Smooth muscle cell (in vitro differentiated cells): Measurements from ENCODE around the gene ZBTB7A. TPM values are rescaled to one million over a fixed set of nuclear protein-coding genes. Genes with fewer than 3 reads are reported as not detected.

Source experiments
- DNase-seq: peaks from one replicate; lab custom pipeline; 2025; ENCODE audit not compliant: unreplicated experiment; lab: John Stamatoyannopoulos, UW
- H2AFZ ChIP-seq: fragments of 200-600 bp; sonication (generic); 2 replicates; pipeline ENCODE4 v1.6.0; 2016; ENCODE audit warnings: antibody characterized with exemption, low read depth, mild to moderate bottlenecking
- H3F3A ChIP-seq: fragments of 200-600 bp; sonication (generic); 2 replicates; pipeline ENCODE4 v1.6.0; 2017; ENCODE audit warnings: antibody characterized with exemption, low read depth
- H3K27ac ChIP-seq: fragments of 200-600 bp; sonication (generic); 2 replicates; pipeline ENCODE4 v1.5.1; 2016; ENCODE audit warnings: low read depth, mild to moderate bottlenecking
- H3K27me3 ChIP-seq: fragments of 200-600 bp; sonication (generic); 2 replicates; pipeline ENCODE4 v1.6.1; 2016; ENCODE audit warnings: low read depth, mild to moderate bottlenecking
- H3K36me3 ChIP-seq: fragments of 200-600 bp; sonication (generic); 2 replicates; pipeline ENCODE4 v1.5.1; 2016; ENCODE audit warnings: low read depth
- H3K4me1 ChIP-seq: fragments of 200-600 bp; sonication (generic); 2 replicates; pipeline ENCODE4 v1.5.1; 2016; ENCODE audit warnings: low read depth
- H3K4me2 ChIP-seq: fragments of 200-600 bp; sonication (generic); 2 replicates; pipeline ENCODE4 v1.6.0; 2016; ENCODE audit warnings: mild to moderate bottlenecking
- H3K4me3 ChIP-seq: fragments of 200-600 bp; sonication (generic); 2 replicates; pipeline ENCODE4 v1.5.1; 2016; ENCODE audit warnings: mild to moderate bottlenecking
- H3K79me2 ChIP-seq: fragments of 200-600 bp; sonication (generic); 2 replicates; pipeline ENCODE4 v1.6.0; 2016; ENCODE audit warnings: low read depth, mild to moderate bottlenecking
- H3K9ac ChIP-seq: fragments of 200-600 bp; sonication (generic); 2 replicates; pipeline ENCODE4 v1.6.0; 2016; ENCODE audit warnings: low read depth
- H3K9me3 ChIP-seq: fragments of 200-600 bp; sonication (generic); replicated peaks from 2 replicates; pipeline ENCODE4 v1.5.1; 2016; ENCODE audit warnings: low read depth
- H4K20me1 ChIP-seq: fragments of 200-600 bp; sonication (generic); 2 replicates; pipeline ENCODE4 v1.6.0; 2016; ENCODE audit warnings: low read depth
- CTCF ChIP-seq: fragments of 200-600 bp; sonication (generic); IDR thresholded peaks from 2 replicates; pipeline ENCODE4 v1.5.1; 2017; ENCODE audit warnings: borderline replicate concordance, mild to moderate bottlenecking, antibody characterized with exemption; ENCODE audit not compliant: insufficient read depth, poor library complexity, severe bottlenecking
- WGBS: methylation state at CpG from one replicate; pipeline ENCODE4 v1.1.7; 2016; ENCODE audit warnings: low lambda C conversion rate; 5-methylcytosine and 5-hydroxymethylcytosine counted together
- polyA plus RNA-seq: library from polyadenylated mRNA; unstranded; fragments of >200 nt; fragmentation: Nextera tagmentation; extraction: Ambion mirVana; gene quantifications from 2 replicates; pipeline ENCODE4 v1.2.1, GENCODE V29; 2016
- total RNA-seq: library from RNA; depleted of rRNA; stranded (reverse); fragments of >200 nt; gene quantifications from 2 replicates; pipeline ENCODE4 v1.2.3, GENCODE V29; 2014

Gene ZBTB7A
- total and polyA plus RNA-seq, 2 experiments from 2014 or later, result 13.3 to 36.0 TPM

GRCh38 chr19:4059891-4060620, 6.6 kb downstream of the ZBTB7A start:
- WGBS, result 90% methylated on average over 28 of the region's 42 CpGs
- peaks cover 100% of the 10 kb centered on the region for H3K79me2 ChIP-seq
- peak overlapping the region; percentile 73 for H3K9ac ChIP-seq
- peaks cover 5% of the 10 kb centered on the region for H3F3A ChIP-seq
- no peaks in the 10 kb centered on the region for H3K9me3 ChIP-seq
- peak overlapping the region; percentile 93 for H3K27ac ChIP-seq
- no peak overlapping the region for H2AFZ ChIP-seq
- H3K27me3 ChIP-seq, result no peaks in the 10 kb centered on the region
- no peak for DNase-seq
- H3K4me1 ChIP-seq, result peaks cover 17% of the 10 kb centered on the region
- no peaks in the 10 kb centered on the region for H3K36me3 ChIP-seq
- H3K4me2 ChIP-seq, result peak overlapping the region; percentile 79
- peaks cover 99% of the 10 kb centered on the region for H4K20me1 ChIP-seq
- no peak overlapping the region for H3K4me3 ChIP-seq
- no peak for TF ChIP-seq CTCF

GRCh38 chr19:4059453-4059871, 7.2 kb downstream of the ZBTB7A start:
- H3K4me1 ChIP-seq, result peaks cover 17% of the 10 kb centered on the region
- no peaks in the 10 kb centered on the region for H3K27me3 ChIP-seq
- H3F3A ChIP-seq, result peaks cover 5% of the 10 kb centered on the region
- peak overlapping the region; percentile 73 for H3K9ac ChIP-seq
- H3K4me2 ChIP-seq, result peak overlapping the region; percentile 79
- 74% methylated on average over 18 of the region's 19 CpGs for WGBS
- H2AFZ ChIP-seq, result no peak overlapping the region
- DNase-seq, result no peak
- H3K9me3 ChIP-seq, result no peaks in the 10 kb centered on the region
- H3K27ac ChIP-seq, result peak overlapping the region; percentile 93
- peaks cover 100% of the 10 kb centered on the region for H3K79me2 ChIP-seq
- no peak overlapping the region for H3K4me3 ChIP-seq
- peaks cover 98% of the 10 kb centered on the region for H4K20me1 ChIP-seq
- no peaks in the 10 kb centered on the region for H3K36me3 ChIP-seq
- no peak for TF ChIP-seq CTCF

GRCh38 chr19:4058693-4059452, 7.8 kb downstream of the ZBTB7A start:
- TF ChIP-seq CTCF, result no peak
- peak overlapping the region; percentile 73 for H3K9ac ChIP-seq
- no peaks in the 10 kb centered on the region for H3K9me3 ChIP-seq
- 71% methylated on average over 28 of the region's 30 CpGs for WGBS
- H2AFZ ChIP-seq, result no peak overlapping the region
- H3K27me3 ChIP-seq, result no peaks in the 10 kb centered on the region
- H3K4me3 ChIP-seq, result peak overlapping the region; percentile 1
- peaks cover 5% of the 10 kb centered on the region for H3F3A ChIP-seq
- H4K20me1 ChIP-seq, result peaks cover 98% of the 10 kb centered on the region
- H3K27ac ChIP-seq, result peak overlapping the region; percentile 93
- DNase-seq, result no peak
- no peaks in the 10 kb centered on the region for H3K36me3 ChIP-seq
- H3K4me1 ChIP-seq, result peaks cover 17% of the 10 kb centered on the region
- peaks cover 97% of the 10 kb centered on the region for H3K79me2 ChIP-seq
- peak overlapping the region; percentile 79 for H3K4me2 ChIP-seq
